ENCODE results near the gene CDKAL1.

Gene CDKAL1

GRCh38 chr6:20778459-20778858 lies 244.2 kb downstream of the CDKAL1 start:
- no peak for DNase-seq
- WGBS: 99% methylated on average over 5 of the region's 5 CpGs
- Histone ChIP-seq H3K36me3 (ENCODE audit: control insufficient read depth in 1 of 2, insufficient read depth in 2 of 2, low read depth in 1 of 2, low read length in 2 of 2) (peaks cover 0 to 5% of the 10 kb centered on the region in 2 experiments), H4K91ac (ENCODE audit: low read length) (no peak overlapping the region), H3K9me3 (ENCODE audit: control insufficient read depth, low read length) (no peaks in the 10 kb centered on the region), H3K14ac (ENCODE audit: low read length in 2 of 2) (no peak overlapping the region), H3K4ac (ENCODE audit: low read depth in 1 of 2, low read length in 2 of 2) (no peak overlapping the region), H3K4me1 (ENCODE audit: control insufficient read depth, insufficient read depth, low read depth, low read length) (no peaks in the 10 kb centered on the region), H4K8ac (ENCODE audit: low read length) (no peak overlapping the region), H2BK15ac (ENCODE audit: low read depth, poor library complexity, severe bottlenecking) (no peak overlapping the region), H3K23ac (ENCODE audit: low read length in 2 of 2) (no peak overlapping the region), H2BK120ac (ENCODE audit: low read depth, low read length) (no peak overlapping the region), H3K27me3 (ENCODE audit: control insufficient read depth in 1 of 2, insufficient read depth in 1 of 2, low read length in 2 of 2) (no peaks in the 10 kb centered on the region), H3K9ac (ENCODE audit: low read length) (no peak overlapping the region), H3K27ac (ENCODE audit: low read length, poor library complexity, severe bottlenecking) (no peak overlapping the region), H3K18ac (ENCODE audit: low read depth in 1 of 2, low read length in 2 of 2) (no peak overlapping the region), H2BK5ac (ENCODE audit: low read depth, low read length, poor library complexity, severe bottlenecking) (no peak overlapping the region), H2BK12ac (ENCODE audit: low read length in 2 of 2) (no peak overlapping the region), H3K4me3 (ENCODE audit: insufficient read depth in 1 of 2, low read depth in 1 of 2, low read length in 2 of 2) (no peak overlapping the region), H3K4me2 (ENCODE audit: low read length, poor library complexity, severe bottlenecking) (no peak overlapping the region), H2AK5ac (ENCODE audit: low read length, severe bottlenecking) (no peak overlapping the region), H2AFZ (ENCODE audit: low read depth, low read length) (no peak overlapping the region), H3K79me1 (replicated peaks; ENCODE audit: low read length, poor library complexity, severe bottlenecking) (peaks cover 2% of the 10 kb centered on the region)

GRCh38 chr6:20778912-20779311 lies 244.7 kb downstream of the CDKAL1 start:
- no peak overlapping the region for H3K9ac ChIP-seq (ENCODE audit: low read length)
- peaks cover 2% of the 10 kb centered on the region for H3K79me1 ChIP-seq (replicated peaks; ENCODE audit: low read length, poor library complexity, severe bottlenecking)
- no peak overlapping the region for H3K14ac ChIP-seq (ENCODE audit: low read length in 2 of 2)
- no peak overlapping the region for H2BK12ac ChIP-seq (ENCODE audit: low read length in 2 of 2)
- no peak overlapping the region for H3K18ac ChIP-seq (ENCODE audit: low read depth in 1 of 2, low read length in 2 of 2)
- no peak overlapping the region for H2BK120ac ChIP-seq (ENCODE audit: low read depth, low read length)
- DNase-seq: no peak
- no peak overlapping the region for H3K23ac ChIP-seq (ENCODE audit: low read length in 2 of 2)
- no peak overlapping the region for H3K4ac ChIP-seq (ENCODE audit: low read depth in 1 of 2, low read length in 2 of 2)
- H4K8ac ChIP-seq (ENCODE audit: low read length): no peak overlapping the region
- no peak overlapping the region for H3K4me3 ChIP-seq (ENCODE audit: insufficient read depth in 1 of 2, low read depth in 1 of 2, low read length in 2 of 2)
- H2AK5ac ChIP-seq (ENCODE audit: low read length, severe bottlenecking): no peak overlapping the region
- H2BK15ac ChIP-seq (ENCODE audit: low read depth, poor library complexity, severe bottlenecking): no peak overlapping the region
- H2AFZ ChIP-seq (ENCODE audit: low read depth, low read length): no peak overlapping the region
- H4K91ac ChIP-seq (ENCODE audit: low read length): no peak overlapping the region
- 98% methylated on average over 4 of the region's 6 CpGs for WGBS
- H3K36me3 ChIP-seq (ENCODE audit: control insufficient read depth in 1 of 2, insufficient read depth in 2 of 2, low read depth in 1 of 2, low read length in 2 of 2): peaks cover 0 to 5% of the 10 kb centered on the region in 2 experiments
- H3K4me2 ChIP-seq (ENCODE audit: low read length, poor library complexity, severe bottlenecking): no peak overlapping the region
- no peak overlapping the region for H3K27ac ChIP-seq (ENCODE audit: low read length, poor library complexity, severe bottlenecking)
- H2BK5ac ChIP-seq (ENCODE audit: low read depth, low read length, poor library complexity, severe bottlenecking): no peak overlapping the region
- no peaks in the 10 kb centered on the region for H3K9me3 ChIP-seq (ENCODE audit: control insufficient read depth, low read length)
- H3K27me3 ChIP-seq (ENCODE audit: control insufficient read depth in 1 of 2, insufficient read depth in 1 of 2, low read length in 2 of 2): no peaks in the 10 kb centered on the region
- no peaks in the 10 kb centered on the region for H3K4me1 ChIP-seq (ENCODE audit: control insufficient read depth, insufficient read depth, low read depth, low read length)

DNA sequence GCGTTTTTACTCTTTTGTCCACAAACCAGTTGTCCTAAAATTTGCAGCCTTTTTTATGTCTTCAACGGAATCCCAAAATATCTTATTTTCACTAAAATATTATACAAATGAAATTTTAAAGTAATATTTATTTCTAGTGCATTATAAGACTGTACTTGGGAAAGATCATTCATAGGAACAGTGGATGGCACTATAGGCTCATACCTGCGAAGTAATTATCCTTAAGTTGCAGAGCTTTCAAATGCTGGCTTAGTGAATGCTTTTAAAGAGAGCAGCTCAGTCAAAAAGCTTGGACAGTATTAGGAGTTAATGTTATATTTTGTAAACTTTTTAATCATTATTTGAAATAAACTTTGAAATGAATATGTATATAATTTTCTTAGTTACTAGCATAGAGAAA lies 254.9 kb downstream of the CDKAL1 start:
- H3K4me1 ChIP-seq (ENCODE audit: control insufficient read depth, insufficient read depth, low read depth, low read length): peaks cover 3% of the 10 kb centered on the region
- H3K79me1 ChIP-seq (replicated peaks; ENCODE audit: low read length, poor library complexity, severe bottlenecking): peaks cover 5% of the 10 kb centered on the region
- no peak overlapping the region for H2BK5ac ChIP-seq (ENCODE audit: low read depth, low read length, poor library complexity, severe bottlenecking)
- H3K9ac ChIP-seq (ENCODE audit: low read length): no peak overlapping the region
- no peak overlapping the region for H2AK5ac ChIP-seq (ENCODE audit: low read length, severe bottlenecking)
- H2AFZ ChIP-seq (ENCODE audit: low read depth, low read length): no peak overlapping the region
- H2BK120ac ChIP-seq (ENCODE audit: low read depth, low read length): no peak overlapping the region
- no peak overlapping the region for H2BK15ac ChIP-seq (ENCODE audit: low read depth, poor library complexity, severe bottlenecking)
- no peak overlapping the region for H3K18ac ChIP-seq (ENCODE audit: low read depth in 1 of 2, low read length in 2 of 2)
- H3K23ac ChIP-seq (ENCODE audit: low read length in 2 of 2): no peak overlapping the region
- H3K4me3 ChIP-seq (ENCODE audit: insufficient read depth in 1 of 2, low read depth in 1 of 2, low read length in 2 of 2): no peak overlapping the region
- H3K14ac ChIP-seq (ENCODE audit: low read length in 2 of 2): no peak overlapping the region
- 98% methylated on average over 2 of the region's 3 CpGs for WGBS
- no peak overlapping the region for H2BK12ac ChIP-seq (ENCODE audit: low read length in 2 of 2)
- H4K91ac ChIP-seq (ENCODE audit: low read length): no peak overlapping the region
- H3K27me3 ChIP-seq (ENCODE audit: control insufficient read depth in 1 of 2, insufficient read depth in 1 of 2, low read length in 2 of 2): no peaks in the 10 kb centered on the region
- no peak overlapping the region for H4K8ac ChIP-seq (ENCODE audit: low read length)
- no peaks in the 10 kb centered on the region for H3K36me3 ChIP-seq (ENCODE audit: control insufficient read depth in 1 of 2, insufficient read depth in 2 of 2, low read depth in 1 of 2, low read length in 2 of 2)
- no peak overlapping the region for H3K4me2 ChIP-seq (ENCODE audit: low read length, poor library complexity, severe bottlenecking)
- H3K27ac ChIP-seq (ENCODE audit: low read length, poor library complexity, severe bottlenecking): no peak overlapping the region
- DNase-seq: peak; percentile 22
- no peaks in the 10 kb centered on the region for H3K9me3 ChIP-seq (ENCODE audit: control insufficient read depth, low read length)
- H3K4ac ChIP-seq (ENCODE audit: low read depth in 1 of 2, low read length in 2 of 2): no peak overlapping the region

DNA sequence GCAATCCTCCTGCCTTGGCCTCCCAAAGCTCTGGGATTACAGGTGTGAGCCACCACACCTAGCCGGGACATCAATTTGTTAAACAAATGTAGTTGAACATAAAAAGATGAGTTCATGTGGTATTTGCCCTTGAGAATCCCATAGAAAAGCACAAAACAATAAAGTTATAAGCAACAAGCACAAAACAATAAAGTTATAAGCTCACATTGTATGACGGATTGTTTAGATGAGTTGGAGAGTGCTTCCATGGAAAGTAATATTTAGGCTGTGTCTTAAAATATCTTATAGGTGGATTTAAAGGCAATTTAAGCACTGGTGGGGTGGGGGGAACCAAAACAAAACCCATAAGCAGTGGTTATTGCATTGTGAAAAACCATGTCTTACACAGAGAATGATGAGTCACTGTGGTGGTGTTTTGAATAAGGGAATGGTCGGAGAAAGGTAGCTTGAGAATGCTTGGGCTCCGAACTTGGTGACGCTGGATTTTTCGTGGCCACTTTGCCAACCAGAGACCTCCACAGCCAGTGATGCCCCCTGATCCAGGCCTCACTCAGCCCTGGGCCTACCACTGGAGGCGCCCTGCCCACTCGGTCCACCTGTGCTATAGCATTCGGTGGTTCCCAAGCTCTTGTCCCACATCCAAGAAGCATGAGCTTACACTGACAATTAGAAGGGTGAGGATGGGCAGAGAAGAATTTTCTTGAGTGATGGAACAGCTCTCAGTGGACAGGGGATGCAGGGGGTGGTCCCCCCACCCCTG lies 256.0 kb downstream of the CDKAL1 start:
- H2BK12ac ChIP-seq (ENCODE audit: low read length in 2 of 2): peak overlapping the region in 1 of 2 experiments; percentile 51
- no peak overlapping the region for H2BK15ac ChIP-seq (ENCODE audit: low read depth, poor library complexity, severe bottlenecking)
- H4K91ac ChIP-seq (ENCODE audit: low read length): peak overlapping the region; percentile 25
- no peak overlapping the region for H2BK120ac ChIP-seq (ENCODE audit: low read depth, low read length)
- no peak overlapping the region for H3K23ac ChIP-seq (ENCODE audit: low read length in 2 of 2)
- H2AFZ ChIP-seq (ENCODE audit: low read depth, low read length): no peak overlapping the region
- H3K4me2 ChIP-seq (ENCODE audit: low read length, poor library complexity, severe bottlenecking): no peak overlapping the region
- H3K4me3 ChIP-seq (ENCODE audit: insufficient read depth in 1 of 2, low read depth in 1 of 2, low read length in 2 of 2): no peak overlapping the region
- H3K4ac ChIP-seq (ENCODE audit: low read depth in 1 of 2, low read length in 2 of 2): no peak overlapping the region
- no peaks in the 10 kb centered on the region for H3K36me3 ChIP-seq (ENCODE audit: control insufficient read depth in 1 of 2, insufficient read depth in 2 of 2, low read depth in 1 of 2, low read length in 2 of 2)
- H3K27ac ChIP-seq (ENCODE audit: low read length, poor library complexity, severe bottlenecking): no peak overlapping the region
- no peak overlapping the region for H3K9ac ChIP-seq (ENCODE audit: low read length)
- H3K79me1 ChIP-seq (replicated peaks; ENCODE audit: low read length, poor library complexity, severe bottlenecking): peaks cover 5% of the 10 kb centered on the region
- H2BK5ac ChIP-seq (ENCODE audit: low read depth, low read length, poor library complexity, severe bottlenecking): no peak overlapping the region
- H3K9me3 ChIP-seq (ENCODE audit: control insufficient read depth, low read length): no peaks in the 10 kb centered on the region
- peak overlapping the region; percentile 89 for H2AK5ac ChIP-seq (ENCODE audit: low read length, severe bottlenecking)
- H3K14ac ChIP-seq (ENCODE audit: low read length in 2 of 2): no peak overlapping the region
- H4K8ac ChIP-seq (ENCODE audit: low read length): no peak overlapping the region
- 82% methylated on average over 5 of the region's 9 CpGs for WGBS
- no peak for DNase-seq
- peak overlapping the region in 1 of 2 experiments; percentile 25 for H3K18ac ChIP-seq (ENCODE audit: low read depth in 1 of 2, low read length in 2 of 2)
- H3K4me1 ChIP-seq (ENCODE audit: control insufficient read depth, insufficient read depth, low read depth, low read length): peaks cover 3% of the 10 kb centered on the region
- no peaks in the 10 kb centered on the region for H3K27me3 ChIP-seq (ENCODE audit: control insufficient read depth in 1 of 2, insufficient read depth in 1 of 2, low read length in 2 of 2)

All from mesenchymal stem cell (in vitro differentiated cells and primary cell).